ENCODE measurements around the gene RFPL4A.

- TF ChIP-seq, protein P1, sequence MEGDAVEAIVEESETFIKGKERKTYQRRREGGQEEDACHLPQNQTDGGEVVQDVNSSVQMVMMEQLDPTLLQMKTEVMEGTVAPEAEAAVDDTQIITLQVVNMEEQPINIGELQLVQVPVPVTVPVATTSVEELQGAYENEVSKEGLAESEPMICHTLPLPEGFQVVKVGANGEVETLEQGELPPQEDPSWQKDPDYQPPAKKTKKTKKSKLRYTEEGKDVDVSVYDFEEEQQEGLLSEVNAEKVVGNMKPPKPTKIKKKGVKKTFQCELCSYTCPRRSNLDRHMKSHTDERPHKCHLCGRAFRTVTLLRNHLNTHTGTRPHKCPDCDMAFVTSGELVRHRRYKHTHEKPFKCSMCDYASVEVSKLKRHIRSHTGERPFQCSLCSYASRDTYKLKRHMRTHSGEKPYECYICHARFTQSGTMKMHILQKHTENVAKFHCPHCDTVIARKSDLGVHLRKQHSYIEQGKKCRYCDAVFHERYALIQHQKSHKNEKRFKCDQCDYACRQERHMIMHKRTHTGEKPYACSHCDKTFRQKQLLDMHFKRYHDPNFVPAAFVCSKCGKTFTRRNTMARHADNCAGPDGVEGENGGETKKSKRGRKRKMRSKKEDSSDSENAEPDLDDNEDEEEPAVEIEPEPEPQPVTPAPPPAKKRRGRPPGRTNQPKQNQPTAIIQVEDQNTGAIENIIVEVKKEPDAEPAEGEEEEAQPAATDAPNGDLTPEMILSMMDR (conservative IDR thresholded peaks at IDR 0.05 in 1 of 2, IDR thresholded peaks at IDR 0.05 in 1 of 2; ENCODE audit: low read depth in 1 of 2, low read length in 2 of 2): no peak
- no peak for TF ChIP-seq EZH2 (IDR thresholded peaks at IDR 0.05; ENCODE audit: low read length, missing control alignments)
Observed at GRCh38 chr19:55717251-55717650, 41.6 kb upstream of the RFPL4A start.
